GM18858 (cell line): ENCODE data around the gene ROR2.

Experiments
- ATAC-seq: cut with Tn5 transposase; IDR thresholded peaks from one replicate; pipeline ENCODE4 v1.9.1; 2021; ENCODE audit not compliant: unreplicated experiment

ROR2 gene

DNA sequence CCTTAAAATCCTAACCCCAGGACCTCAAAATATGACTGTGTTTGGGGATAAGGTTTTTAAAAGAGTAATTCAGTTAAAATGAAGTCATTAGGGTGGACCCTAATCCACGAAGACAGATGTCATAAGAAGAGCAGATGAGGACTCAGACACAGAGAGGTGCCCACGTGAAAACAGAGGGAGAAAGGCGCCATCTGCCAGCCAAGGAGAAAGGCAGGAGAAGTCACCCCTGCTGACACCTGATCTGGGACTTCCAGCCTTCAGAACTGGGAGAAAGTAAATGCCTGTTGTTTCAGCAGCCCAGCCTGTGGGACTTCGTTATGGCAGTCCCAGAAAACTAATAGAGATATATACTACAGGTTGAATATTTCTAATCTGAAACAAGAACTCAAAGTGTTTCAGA, 67.4 kb downstream of the ROR2 start:
- ATAC-seq: no peak

DNA sequence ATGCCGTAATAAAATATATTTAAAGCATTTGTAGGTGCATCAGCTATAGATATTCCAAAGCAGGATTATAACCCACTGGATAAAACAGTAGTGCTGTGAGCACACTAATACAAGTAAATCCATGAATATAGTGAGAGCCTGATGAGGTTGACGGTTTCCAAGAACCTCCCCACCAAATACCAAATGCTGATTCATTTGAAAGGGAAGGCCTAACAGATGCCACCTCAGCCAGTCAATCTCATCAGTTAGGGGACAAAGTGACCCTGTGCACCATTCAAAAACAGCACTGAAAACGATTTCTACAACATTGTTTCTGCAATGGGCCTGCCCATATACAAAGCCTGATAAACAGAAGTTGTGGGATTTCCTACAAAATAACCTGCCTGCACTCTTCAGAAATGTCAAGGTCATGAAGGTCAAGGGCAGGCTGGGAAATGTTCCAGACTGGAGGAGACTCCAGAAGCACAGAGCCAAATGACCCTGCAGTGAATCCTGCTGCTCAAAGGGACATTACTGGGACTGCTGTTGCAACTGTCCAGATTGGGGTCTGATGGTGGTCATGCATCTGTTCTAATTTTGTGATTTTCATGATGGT, 69.6 kb downstream of the ROR2 start:
- ATAC-seq: no peak

DNA sequence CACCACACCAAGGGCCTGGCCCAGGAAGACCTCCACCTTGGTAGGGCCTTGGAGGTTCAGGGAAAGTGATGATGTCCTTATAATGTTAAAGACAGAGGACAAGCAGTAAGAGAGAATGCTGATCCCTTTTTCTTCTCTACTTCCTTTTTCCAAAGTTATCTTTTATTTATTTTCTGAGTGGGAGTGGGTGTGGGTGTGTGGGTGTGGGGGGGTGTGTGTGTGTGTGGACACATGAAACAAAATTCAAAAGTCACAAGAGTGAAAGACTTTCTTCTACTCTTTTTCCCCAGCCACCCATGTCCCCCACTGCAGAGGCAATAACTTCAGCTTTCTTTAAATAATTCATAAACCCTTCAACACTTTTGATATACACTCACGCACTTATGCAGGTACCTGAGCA, 70.8 kb downstream of the ROR2 start:
- ATAC-seq: no peak

DNA sequence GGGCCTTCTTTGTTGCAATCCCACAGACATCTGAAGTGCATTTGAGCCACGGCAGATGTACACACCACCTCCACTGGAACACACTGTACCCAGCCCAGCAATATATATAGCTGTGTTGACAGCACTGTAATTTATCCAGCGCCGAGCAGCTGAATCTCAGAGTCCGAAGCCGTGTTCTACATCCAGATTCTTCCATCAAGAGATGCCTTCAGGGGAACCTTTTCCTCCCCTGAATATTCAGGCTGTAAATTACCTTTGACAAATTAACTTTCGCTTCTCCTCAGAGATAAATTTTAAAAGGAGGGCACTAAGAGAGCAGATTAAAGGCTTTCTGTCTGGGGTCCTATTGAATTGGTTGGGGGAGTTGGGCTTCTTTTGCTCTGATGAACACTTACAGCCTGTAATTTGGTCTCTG, 76.4 kb downstream of the ROR2 start:
- ATAC-seq: no peak

DNA sequence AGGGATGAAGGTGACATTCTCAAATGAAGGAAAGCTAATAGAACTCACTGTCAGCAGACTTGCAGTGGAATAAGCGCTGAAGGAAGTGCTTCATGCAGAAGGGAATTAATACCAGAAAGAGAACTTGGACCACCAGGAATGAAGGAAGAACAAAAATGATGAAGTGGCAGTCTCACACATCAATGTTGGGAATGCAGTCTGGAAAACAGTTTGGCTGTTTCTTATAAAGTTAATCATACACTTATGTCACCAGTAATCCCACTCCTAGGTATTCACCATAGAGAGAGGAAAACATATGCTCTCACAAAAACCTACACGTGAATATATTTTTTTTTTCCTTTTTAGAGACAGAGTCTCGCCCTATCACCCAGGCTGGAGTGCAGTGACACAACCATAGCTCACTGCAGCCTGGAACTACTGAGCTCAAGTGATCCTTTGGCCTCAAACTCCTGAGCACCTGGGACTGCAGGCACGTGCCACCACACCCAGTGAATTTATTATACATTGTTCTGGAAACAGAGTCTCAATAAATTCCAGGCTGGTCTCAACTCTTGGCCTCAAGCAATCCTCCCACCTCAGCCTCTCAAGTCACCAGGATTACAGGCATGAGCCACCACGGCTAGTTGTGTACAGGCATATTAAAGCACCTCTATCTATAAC, 81.2 kb downstream of the ROR2 start:
- ATAC-seq: no peak

DNA sequence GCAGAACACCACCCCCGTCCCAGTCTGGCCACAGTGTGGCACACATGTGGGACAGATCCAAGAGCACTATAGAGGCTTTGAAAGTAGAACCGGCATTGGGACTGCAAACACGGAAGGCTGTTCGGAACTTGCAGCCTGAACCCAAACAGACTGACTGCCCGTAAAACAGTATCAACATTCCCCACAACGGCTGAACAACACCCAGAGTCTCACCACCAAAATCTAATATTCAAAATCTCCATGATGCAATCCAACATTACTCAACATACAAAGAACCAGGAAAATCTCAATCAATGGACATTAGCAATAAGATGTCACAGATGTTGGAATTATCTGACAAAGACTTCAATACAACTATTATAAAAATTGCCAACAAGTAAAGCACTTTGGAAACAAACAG, 82.3 kb downstream of the ROR2 start:
- ATAC-seq: no peak

DNA sequence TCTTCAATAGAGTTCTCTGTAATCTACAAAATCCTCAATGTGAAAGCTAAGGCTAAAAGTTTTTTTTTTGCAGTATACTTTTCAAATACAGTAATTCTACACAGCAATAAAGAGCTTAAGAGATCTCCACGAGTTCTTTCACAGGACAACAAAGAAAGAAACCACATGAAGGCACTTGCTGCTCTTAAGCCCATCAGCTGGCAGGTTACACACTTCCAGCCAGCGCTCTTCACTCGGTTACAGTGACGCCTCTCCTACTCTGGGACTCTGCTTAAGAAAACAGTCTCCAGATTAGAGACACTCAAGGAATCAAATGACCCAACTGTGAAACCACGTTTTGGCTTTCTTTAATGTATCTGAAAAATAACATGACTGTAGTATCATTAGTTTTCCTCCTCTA, 85.0 kb downstream of the ROR2 start:
- no peak for ATAC-seq

DNA sequence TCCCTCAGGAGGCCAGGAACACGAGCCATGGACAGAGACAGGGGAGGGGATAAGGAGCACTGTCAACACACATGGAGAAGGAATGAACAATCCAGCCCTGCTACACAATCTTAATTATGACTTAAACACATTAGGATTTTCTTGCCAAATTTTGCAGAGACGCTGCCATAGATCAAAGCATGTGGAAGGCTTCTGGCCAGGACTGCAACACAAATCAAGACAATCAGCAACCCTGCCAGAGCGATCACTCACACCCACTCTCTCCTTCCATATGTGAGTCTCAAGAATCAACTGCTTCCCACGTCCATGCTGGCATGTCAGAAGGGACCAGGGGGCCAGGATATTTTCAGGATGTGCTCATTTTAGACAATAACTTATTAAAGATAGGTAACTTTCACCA, 85.6 kb downstream of the ROR2 start:
- no peak for ATAC-seq

DNA sequence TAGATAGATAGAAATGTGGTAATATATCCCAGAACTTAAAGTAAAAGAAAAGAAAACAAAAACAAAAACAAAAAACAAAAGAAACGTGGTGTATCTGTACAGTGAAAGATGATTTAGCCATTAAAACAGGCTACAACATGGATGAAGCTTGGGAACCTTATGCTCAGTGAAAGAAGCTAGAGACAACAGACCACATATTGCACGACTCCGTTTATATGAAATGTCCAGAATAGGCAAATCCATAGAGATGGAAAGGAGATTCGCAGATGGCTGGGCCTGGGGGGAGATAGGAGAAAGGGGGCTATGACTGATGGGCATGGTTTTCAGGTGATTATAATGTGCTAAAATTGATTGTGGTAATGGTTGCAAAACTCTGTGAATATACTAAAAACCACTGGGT, 86.6 kb downstream of the ROR2 start:
- ATAC-seq: no peak

DNA sequence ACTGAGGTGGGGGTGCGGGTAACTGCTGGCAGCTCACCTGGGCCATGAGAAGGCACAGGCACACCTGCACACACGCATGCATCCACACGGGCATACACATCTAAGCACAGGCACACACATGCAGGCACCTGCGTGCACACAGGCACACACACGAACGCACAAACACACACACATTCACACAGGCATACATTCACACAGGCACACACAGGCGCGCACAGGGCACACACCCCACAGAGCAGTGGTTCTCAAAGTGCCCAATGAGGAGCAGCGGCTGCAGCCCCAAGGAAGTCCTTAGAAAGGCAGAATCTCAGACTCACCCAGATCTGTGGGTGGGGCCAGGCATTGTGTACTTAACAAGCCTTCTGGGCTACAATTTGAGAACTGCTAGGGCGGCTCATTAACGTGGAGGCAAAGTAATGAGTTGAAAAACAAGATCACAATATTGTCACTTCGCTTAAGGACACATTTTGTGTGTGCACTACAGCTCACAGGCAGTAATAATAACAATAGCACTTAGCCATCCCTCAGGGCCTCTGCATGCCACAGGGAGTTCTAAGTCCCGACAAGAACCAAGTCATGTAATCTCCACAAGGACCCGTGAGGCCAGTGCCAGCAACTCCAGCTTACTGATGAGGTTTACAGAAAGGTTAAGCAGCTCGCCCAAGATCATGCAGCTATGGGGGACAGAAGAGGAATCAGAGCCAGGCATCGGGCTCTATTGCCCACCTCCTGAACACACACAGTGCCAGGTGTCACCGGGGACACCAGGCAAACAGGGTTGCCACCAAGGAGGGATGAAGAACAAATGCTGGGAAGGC, 91.6 kb downstream of the ROR2 start:
- ATAC-seq: no peak

DNA sequence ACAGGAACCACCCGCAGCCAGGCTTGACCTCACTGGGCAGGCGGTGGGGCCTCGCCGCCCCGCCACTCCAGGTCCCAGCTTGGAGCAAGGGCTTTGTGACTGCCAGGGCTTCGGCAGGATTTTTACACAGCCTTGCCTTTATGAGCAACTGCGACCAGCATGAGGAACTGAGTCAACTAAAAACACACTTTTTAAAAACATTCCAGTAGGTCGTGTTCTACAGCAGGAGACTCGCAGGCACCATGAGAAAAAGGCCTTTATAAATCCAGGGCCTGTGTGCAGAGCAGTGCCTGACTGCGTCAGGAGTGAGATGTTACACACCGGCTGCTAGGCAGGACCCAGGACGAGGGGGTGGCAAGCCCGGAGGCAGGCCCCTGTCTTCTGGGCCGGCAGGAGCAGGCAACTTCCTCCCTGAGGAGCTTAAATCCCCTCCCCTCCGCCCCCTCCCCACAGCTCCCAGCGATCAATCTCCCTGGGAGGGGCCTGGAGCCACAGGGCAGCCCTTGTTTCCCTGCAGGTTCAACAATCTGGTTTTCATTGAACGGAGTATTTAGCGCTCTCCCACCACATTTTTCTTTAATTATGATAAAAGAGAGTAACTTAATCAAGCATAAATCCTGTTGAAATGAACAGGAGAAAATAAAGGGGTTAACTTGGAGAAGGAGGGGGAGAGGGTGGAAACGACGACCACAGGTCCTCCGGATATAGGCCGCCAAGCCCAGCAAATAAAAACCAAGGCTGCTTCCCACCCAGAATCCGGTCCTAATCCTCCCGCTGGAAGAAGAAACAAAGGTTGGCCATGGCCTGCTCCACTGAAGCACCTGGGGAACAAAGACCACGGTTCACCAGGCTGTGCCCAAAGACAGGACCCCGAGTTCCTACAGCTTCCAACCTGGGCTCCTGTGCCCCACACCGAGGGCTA, 92.5 kb downstream of the ROR2 start:
- no peak for ATAC-seq

DNA sequence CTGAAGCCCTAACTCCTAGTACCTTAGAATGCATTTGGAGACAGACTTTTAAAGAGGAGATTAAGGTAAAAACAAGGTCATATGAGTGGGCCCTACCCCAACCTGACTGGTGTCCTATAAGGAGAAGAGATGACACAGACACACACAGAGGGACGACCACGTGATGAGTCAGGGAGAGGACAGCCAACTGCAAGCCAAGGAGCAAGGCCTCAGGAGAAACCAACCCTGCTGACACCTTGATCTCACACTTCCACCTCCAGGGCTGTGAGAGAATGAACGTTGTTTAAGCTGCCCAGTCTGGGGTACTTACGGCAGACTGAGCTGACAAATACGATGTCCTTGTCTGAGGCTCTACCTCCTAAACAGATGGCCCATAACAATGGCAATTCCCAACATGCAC, 93.6 kb downstream of the ROR2 start:
- ATAC-seq: no peak

DNA sequence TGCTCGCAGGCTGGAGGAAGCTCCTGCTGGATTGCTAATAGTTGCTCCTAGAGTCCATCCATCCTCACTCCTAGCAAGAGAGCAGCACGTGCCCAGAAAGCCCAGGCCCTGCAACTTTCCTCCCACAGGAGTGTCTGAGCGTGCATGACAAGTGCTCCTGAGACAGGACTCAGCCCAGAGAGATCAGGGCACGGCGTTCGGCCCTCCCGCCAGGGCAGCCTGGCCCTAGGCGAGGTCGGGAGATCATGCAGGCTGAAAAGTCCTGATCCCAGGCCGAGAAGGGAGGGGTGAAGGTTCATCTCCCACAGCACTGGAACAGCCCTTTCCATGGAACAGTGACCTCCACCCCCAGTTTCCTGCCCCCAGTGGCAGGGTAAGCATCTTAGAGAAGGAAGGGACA, 94.8 kb downstream of the ROR2 start:
- ATAC-seq: no peak

DNA sequence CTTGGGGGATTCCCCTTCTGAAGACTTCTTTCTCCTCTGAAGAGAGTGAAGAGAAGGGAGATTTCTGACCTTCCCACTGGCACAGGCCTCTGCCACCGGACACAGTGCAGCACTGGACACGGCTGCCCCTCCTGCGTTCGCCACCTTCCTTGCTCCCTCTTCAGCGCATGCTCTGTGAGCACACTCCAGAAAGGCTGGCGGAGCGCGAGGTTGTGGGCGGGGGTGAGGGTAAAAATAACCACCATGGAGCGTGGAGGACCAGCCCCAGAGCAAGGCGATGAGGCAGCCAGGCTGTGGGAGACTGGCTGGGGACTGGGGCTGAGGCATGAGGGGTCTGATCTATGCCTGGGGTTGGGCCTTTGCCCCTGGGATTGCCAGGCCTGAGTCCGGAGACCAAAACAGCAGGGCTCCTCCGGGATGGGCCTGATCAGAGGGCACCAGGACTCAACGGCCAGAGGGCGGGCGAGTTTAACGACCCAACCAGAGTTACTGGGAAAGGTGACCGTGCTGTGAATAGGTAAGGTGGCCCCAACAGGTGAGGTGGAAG, 97.2 kb downstream of the ROR2 start:
- ATAC-seq: no peak

DNA sequence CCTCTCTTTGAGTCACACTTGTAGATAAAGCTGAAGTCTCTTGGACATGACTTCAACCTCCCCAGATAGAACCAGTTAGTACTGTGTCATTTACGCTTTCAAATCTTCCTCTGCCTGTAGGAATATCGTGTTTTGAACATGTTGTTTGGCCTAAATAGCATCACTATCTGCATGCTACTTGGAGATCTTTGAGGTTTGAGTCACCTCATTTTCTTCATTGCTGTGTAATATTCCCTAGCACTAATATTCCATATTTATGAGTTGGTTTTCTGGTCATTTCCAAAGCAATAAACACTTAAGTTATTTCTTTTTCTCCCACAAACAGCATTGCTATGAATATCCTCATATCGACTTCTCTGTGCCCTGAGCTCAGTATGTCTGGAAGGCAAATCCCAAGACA, 100.3 kb downstream of the ROR2 start:
- no peak for ATAC-seq

DNA sequence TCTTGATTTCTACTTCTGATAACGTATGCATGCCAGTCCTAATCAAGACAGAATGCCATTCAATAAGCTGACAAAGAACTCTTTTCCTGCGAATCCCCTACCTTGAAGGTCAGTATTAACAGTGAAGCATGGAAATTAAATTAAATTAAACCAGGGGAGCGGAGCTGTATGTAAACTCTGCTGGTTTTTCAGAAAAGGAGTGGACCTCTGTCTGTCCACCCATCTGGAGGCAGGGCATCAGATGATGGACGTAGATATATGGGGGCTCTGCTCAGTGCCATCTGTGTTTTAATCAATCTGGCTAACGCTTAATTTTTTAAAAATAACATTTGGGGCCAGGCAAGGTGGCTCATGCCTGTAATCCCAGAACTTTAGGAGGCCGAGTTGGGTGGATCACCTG, 101.9 kb downstream of the ROR2 start:
- no peak for ATAC-seq

DNA sequence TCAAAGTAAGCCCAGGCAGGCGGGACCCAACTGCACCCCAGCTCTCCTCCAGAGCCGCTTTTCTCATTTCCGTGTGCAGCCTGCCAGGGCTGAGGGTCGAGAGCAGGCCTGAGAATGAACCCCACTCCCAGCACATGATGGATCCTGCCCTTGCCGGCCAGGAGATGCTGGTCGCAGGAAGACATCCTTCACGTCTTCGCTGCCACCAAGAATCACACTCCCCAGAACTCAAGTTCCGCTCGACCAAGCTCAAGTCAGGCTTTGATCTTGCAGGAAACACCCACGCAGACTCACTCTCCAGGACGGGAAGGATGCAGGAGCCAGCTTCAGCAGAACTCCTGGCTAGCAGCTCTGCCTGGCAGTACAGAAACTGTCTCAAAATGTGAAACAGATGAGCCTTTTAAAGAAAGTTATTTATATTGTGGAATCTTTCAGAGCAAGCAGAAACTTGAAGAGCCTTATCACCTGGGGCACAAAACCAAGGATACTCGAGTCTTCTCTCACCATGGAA, 102.4 kb downstream of the ROR2 start:
- no peak for ATAC-seq

DNA sequence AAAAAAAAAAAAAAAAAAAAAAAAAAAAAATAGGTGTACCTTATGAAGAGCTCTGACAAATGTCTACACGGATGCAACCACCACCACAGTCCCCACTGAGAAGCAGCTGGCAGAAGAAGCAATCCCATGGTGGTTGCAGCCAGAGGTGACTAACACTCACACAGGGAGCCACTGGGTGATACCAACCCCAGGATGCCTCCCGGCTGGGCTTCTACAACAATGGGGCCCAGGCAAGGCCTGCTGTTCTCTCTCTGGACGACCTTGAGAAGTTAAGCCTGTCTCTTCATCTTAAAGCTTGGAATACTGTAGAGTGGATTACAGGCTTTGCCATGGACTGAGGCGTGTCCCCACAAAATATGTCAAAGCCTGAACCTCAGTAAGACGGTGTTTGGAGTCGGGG, 104.1 kb downstream of the ROR2 start:
- ATAC-seq: no peak

DNA sequence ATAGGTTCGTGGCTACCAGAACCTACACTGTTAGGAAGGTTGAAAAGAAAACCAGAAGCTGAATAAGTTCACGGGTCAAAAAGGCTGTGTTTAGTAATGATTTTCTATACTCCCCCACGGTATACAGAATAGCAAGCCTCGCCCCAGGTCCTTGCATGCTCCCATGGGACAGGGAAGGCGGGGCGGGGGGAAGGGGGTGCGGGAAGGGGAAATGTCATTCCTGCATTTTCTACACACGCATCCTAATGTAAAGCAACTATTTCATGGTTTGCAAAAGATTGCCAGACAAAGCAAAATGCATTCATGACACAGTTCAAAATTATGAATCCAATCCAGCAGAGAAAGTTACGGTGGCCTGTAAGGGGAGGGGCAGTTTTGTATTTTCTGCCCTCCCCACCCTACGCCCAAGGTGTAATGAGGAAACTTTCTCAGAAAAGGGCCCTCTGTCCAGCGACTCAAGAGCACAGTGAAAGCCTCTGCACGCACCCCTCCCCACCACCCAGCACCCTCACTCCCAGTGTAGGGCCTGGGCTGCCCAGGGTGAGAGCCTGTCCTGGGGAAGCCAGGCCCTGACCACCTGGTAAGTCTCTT, 105.2 kb downstream of the ROR2 start:
- no peak for ATAC-seq

DNA sequence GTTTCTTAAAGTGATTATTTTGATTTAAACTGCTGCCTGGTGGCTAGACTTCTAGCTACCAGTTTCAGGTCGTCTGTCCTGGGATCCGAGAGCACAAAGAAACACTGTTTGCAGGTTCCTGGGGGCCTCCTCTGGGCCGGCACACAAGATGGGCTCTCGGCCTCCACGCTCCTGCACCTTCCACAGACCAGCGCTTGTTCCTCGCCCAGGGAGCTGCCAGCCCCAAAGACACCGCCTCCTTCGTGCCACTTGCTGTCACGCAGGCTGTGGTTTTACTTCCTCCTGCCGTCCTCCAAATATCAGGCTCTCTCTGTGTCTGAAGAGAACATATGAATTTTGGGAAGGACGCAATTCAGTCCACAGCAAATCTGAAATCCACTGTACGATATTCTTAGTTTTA, 105.8 kb downstream of the ROR2 start:
- no peak for ATAC-seq
